ENCODE results near the gene CIDEA. TPM values are rescaled to one million over a fixed set of nuclear protein-coding genes. Genes with fewer than 3 reads are reported as not detected.
"Not testable (repeated sequence)": the region's sequence is repeated elsewhere in the genome, so short reads cannot be mapped to it uniquely, and the experiment has no call there.

The CIDEA gene
- polyA plus RNA-seq (2012; ENCODE audit: insufficient read depth, insufficient read length, low read depth) = not detected

GRCh38 chr18:12254136-12254819 is at the start of gene CIDEA:
TSS of gene CIDEA (plus strand) at chr18:12254361. CDS start at chr18:12254384, 23 bp downstream.
- H3K36me3 ChIP-seq = no peaks in the 10 kb centered on the region
- H3K9me3 ChIP-seq = no peaks in the 10 kb centered on the region
- TF ChIP-seq CTCF (IDR thresholded peaks at IDR 0.05; ENCODE audit: low read depth, low read length) = no peak
- H3K4me1 ChIP-seq = no peaks in the 10 kb centered on the region
- no peak within 1 kb of the TSS for H3K4me3 ChIP-seq (ENCODE audit: low read depth, low read length)
- peak; percentile 30 for DNase-seq
- H3K27me3 ChIP-seq = peaks cover 22% of the 10 kb centered on the region

GRCh38 chr18:12208296-12209153 is 45.6 kb upstream of the CIDEA start:
- not testable (repeated sequence) for H3K36me3 ChIP-seq

GRCh38 chr18:12212308-12212707 is 41.9 kb upstream of the CIDEA start:
- not testable (repeated sequence) for H3K4me1 ChIP-seq; DNase-seq; H3K27me3 ChIP-seq; H3K4me3 ChIP-seq (ENCODE audit: low read depth, low read length); H3K36me3 ChIP-seq; H3K9me3 ChIP-seq

More at GRCh38 chr18:12208296-12209153, 45.6 kb upstream of the CIDEA start:
- H3K27me3 ChIP-seq; H3K9me3 ChIP-seq; H3K4me3 ChIP-seq (ENCODE audit: low read depth, low read length); DNase-seq; H3K4me1 ChIP-seq: not testable (repeated sequence)

GRCh38 chr18:12214296-12215005 is 39.7 kb upstream of the CIDEA start:
- H3K27me3 ChIP-seq; H3K4me1 ChIP-seq; H3K4me3 ChIP-seq (ENCODE audit: low read depth, low read length); H3K36me3 ChIP-seq; H3K9me3 ChIP-seq; DNase-seq: not testable (repeated sequence)

GRCh38 chr18:12216471-12216870 is 37.7 kb upstream of the CIDEA start:
- not testable (repeated sequence) for DNase-seq; H3K27me3 ChIP-seq; H3K4me3 ChIP-seq (ENCODE audit: low read depth, low read length); H3K9me3 ChIP-seq; H3K36me3 ChIP-seq; H3K4me1 ChIP-seq

- H3K4me3 ChIP-seq (ENCODE audit: low read depth, low read length); H3K27me3 ChIP-seq; H3K9me3 ChIP-seq; DNase-seq; H3K4me1 ChIP-seq; H3K36me3 ChIP-seq: not testable (repeated sequence)
Measured at GRCh38 chr18:12218603-12219002, 35.6 kb upstream of the CIDEA start.

GRCh38 chr18:12222041-12222440 is 32.1 kb upstream of the CIDEA start:
- H3K4me1 ChIP-seq; H3K27me3 ChIP-seq; DNase-seq; H3K36me3 ChIP-seq; H3K9me3 ChIP-seq; H3K4me3 ChIP-seq (ENCODE audit: low read depth, low read length): not testable (repeated sequence)

GRCh38 chr18:12223326-12223725 is 30.8 kb upstream of the CIDEA start:
- H3K27me3 ChIP-seq; H3K4me3 ChIP-seq (ENCODE audit: low read depth, low read length); DNase-seq: not testable (repeated sequence)

GRCh38 chr18:12226807-12227206 is 27.4 kb upstream of the CIDEA start:
- H3K4me1 ChIP-seq; H3K9me3 ChIP-seq; H3K27me3 ChIP-seq; DNase-seq; H3K36me3 ChIP-seq; H3K4me3 ChIP-seq (ENCODE audit: low read depth, low read length): not testable (repeated sequence)

More at GRCh38 chr18:12223326-12223725, 30.8 kb upstream of the CIDEA start:
- not testable (repeated sequence) for H3K36me3 ChIP-seq, H3K4me1 ChIP-seq, H3K9me3 ChIP-seq

- H3K4me3 ChIP-seq (ENCODE audit: low read depth, low read length); H3K36me3 ChIP-seq; H3K9me3 ChIP-seq; DNase-seq; H3K27me3 ChIP-seq; H3K4me1 ChIP-seq: not testable (repeated sequence)
Measured at GRCh38 chr18:12227399-12228186, 26.6 kb upstream of the CIDEA start.

- not testable (repeated sequence) for DNase-seq; H3K4me1 ChIP-seq; H3K9me3 ChIP-seq; H3K27me3 ChIP-seq; H3K4me3 ChIP-seq (ENCODE audit: low read depth, low read length); H3K36me3 ChIP-seq
Measured at GRCh38 chr18:12228308-12228707, 25.9 kb upstream of the CIDEA start.

- H3K4me1 ChIP-seq; H3K4me3 ChIP-seq (ENCODE audit: low read depth, low read length); H3K9me3 ChIP-seq; DNase-seq; H3K36me3 ChIP-seq; H3K27me3 ChIP-seq: not testable (repeated sequence)
Measured at GRCh38 chr18:12230561-12230960, 23.6 kb upstream of the CIDEA start.

Measured in BE2C (cell line).